HG03378 (cell line): Measurements from ENCODE around the gene EED.
"Not testable (repeated sequence)": the region's sequence is repeated elsewhere in the genome, so short reads cannot be mapped to it uniquely, and the experiment has no call there.

ENCODE experiments used
- ATAC-seq: cut with Tn5 transposase; IDR thresholded peaks from one replicate; pipeline ENCODE4 v1.9.1; 2021; ENCODE audit warnings: mild to moderate bottlenecking, moderate library complexity; ENCODE audit not compliant: unreplicated experiment

Gene EED

GRCh38 chr11:86218125-86219084 is 26.1 kb upstream of the EED start:
- ATAC-seq, result peak; percentile 39

GRCh38 chr11:86219311-86220193 is 25.0 kb upstream of the EED start:
- ATAC-seq, result peak; percentile 74

DNA sequence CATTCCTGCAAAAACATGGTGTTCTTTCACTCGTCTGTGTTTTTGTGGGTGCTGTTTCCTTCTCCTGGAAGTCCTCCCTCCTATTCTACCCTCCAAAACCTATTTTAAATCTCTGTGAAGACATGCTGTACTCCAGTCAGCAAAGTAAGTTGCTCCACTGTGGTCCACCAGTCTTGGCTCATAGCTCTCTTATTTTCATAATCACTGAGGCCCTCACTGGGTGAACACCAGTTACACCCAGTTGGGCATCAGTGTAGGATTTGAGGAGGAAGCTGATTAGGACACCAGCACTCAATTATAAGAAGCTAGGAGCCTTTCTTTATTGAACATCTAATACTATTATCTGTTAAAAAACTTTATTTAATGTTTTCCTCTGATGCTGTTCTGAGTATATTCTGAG is 23.9 kb upstream of the EED start:
- ATAC-seq, result no peak

- ATAC-seq, result no peak
Observed at GRCh38 chr11:86222081-86222480, 22.5 kb upstream of the EED start.

GRCh38 chr11:86224575-86224974 is 20.0 kb upstream of the EED start:
- not testable (repeated sequence) for ATAC-seq

- ATAC-seq, result not testable (repeated sequence)
Observed at GRCh38 chr11:86225344-86225743, 19.2 kb upstream of the EED start.

DNA sequence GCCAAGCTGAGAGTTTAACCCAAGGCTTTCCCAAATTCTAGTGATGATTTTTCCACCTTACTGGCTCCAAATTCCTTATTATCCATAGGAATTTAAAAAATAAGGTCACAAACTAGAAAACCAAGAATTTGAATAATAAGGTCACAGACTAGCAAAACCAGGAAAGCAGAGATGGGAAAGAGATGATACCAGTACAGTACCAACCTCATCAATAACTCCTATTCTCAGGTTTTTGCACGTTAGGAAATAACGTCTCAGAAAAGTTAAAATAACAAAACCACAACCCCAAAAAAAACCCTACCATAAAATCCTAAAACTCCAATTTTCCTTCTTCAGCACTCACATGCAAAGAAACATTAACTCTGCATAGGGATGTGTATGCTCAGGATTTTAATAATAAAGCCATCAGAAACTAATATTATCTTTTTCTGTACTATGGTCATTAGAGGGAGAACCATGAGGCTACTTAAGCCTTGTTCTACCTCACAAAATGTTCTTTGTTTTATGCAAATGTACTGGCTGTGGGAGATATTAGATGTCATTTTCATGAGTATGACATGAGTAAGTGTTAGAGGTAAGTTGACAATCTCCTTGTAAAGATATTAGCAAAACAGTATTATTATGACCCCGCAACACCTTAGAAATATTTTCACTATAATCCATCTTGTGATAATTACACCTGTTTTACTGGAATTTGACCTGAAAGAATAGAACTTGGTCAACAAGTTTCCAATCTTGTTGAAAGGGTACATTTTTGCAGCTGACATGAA is 16.1 kb upstream of the EED start:
- no peak for ATAC-seq

DNA sequence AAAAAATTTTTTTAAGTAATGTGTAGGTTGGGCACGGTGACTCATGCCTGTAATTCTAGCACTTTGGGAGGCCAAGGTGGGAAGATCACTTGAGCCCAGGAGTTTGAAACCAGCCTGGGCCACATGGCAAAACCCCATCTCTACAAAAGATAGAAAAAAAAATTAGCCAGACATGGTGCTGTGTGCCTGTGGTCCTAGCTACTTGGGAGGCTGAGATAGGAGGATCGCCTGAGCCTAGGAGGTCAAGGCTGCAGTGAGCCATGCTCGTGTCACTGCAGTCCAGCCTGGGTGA is 15.6 kb upstream of the EED start:
- not testable (repeated sequence) for ATAC-seq

DNA sequence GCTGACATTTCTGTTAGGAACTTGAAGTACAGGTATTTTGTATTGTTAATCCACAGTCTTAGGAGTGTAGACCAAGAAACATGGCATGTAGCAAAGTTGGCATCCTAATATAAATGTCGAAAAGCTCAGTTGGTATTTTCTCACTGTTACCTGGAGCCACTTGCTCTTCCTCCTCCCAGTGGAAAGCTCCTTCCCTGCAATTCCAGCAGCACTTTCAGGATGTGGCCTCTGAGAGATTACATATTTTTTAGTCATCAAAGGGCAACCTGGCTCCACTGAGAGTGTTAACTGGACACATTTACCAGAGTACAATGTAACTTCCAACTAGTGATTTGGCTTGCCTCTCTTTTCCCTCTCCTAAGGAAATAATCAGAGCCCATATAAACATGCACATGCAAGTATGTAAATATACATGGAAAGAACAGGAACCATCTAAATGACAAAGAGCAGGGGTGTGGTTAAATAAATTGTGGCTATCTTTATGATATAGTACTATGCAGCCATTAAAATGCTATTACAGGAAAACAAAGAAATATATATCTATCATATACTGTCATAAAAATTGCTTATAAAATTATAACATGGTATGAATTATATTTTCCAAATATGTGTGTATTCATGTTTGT is 14.3 kb upstream of the EED start:
- ATAC-seq, result no peak

DNA sequence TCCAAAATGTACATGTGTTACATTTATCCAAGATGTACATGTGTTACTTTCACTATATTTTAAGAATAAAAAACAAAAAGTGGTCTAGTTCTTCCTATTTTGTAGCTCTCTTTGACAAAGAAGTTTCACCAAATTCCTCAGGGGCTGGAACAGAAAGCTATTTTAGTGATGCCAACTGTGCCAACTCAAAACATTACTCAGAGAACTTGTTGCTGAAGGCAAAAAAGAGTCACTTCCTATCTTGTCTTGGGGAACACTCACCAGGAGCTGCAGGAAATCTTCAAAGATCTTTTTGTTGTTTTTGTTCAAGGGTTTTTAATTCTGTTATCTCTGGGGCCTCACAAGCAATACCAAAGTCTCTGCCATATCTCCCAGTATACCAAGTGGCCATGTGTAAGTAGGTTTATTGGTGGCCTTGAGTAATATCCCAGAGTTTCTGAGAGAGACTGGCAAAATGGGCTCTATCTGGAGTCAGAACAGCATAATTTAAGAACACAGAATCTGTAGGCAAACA is 13.6 kb upstream of the EED start:
- ATAC-seq, result no peak

GRCh38 chr11:86232556-86232955 is 12.0 kb upstream of the EED start:
- no peak for ATAC-seq

DNA sequence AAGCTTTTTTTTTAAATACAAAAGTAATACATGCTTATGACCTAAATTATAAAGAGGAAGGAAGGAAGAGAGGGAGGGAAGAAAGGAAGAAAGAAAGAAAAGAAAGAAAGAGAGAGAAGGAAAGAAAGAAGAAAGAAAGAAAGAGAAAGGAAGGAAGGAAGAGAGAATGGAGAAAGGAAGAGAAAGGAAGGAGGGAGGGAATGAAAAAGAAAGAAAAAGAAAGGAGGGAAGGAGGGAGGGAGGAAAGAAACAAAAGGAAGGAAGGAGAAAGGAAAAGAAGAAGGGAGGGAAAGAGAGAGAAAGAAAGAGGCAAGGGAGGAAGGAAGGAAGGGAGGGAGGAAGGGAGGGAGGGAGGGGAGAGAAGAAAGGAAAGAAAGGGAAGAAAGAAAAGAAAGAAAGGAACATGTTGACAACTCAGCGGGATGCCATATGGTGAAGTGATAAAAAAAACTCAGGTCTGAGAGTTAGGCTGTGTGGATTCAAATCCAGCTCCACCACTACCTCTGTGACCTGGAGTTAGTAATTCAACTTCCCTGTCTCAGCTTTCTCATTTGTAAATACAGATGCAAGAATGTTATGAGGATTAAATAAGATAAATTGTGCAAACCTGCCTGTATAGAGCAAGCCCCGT is 9.6 kb upstream of the EED start:
- ATAC-seq, result no peak

- ATAC-seq, result no peak
Observed at GRCh38 chr11:86237267-86237804, 7.2 kb upstream of the EED start.

- ATAC-seq, result no peak
Observed at GRCh38 chr11:86240164-86240563, 4.4 kb upstream of the EED start.

GRCh38 chr11:86241956-86242535 is 2.5 kb upstream of the EED start:
- no peak for ATAC-seq

GRCh38 chr11:86243396-86243795 is 1.2 kb upstream of the EED start:
- no peak for ATAC-seq

GRCh38 chr11:86244063-86244521 is 461 bp upstream of the EED start:
- ATAC-seq, result peak; percentile 68

DNA sequence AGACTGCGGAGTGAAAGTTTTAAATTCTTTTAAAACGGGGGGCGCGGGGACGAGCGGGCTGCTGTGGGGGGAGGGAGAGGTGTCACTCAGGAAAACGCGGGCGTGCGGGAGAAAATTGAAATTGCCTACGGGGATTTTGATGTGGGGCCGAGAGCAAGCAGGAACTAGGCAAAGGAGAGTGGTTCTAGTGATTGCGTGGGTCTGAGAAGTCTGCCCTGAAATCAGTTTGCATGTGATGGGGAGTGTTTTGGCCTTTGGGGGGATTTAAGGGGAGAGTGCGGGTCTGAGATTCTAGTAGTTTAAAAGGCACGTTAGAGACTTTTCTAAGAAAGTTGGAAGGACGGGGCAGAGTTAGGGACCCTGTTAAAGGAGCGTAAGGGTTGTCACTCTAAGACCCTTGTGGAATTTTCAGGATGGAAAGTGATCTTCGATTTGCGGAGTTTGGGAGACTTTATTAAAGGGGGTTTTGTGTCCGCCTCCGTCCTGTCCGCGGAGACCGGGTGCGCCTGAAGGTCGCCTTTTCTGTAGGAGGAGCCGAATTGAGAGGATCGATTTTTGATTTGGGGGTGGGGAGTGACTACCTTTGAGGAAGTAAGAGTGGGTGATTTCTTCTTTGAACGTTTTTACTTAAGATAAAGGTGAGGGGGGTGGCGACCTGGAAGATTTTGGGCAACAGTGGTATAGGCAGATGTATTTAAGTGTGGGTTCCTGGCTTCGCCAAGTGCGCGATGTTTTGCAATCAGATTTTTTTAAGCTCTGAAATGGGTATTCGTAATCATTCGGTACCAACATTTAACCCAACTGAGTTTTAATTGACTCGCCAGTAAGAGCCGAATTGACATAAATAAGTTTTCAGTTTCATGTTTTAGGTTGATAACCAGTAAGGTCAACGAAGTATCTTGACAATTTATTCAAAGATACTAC is 1.1 kb downstream of the EED start:
- ATAC-seq, result no peak
